ENCODE measurements around the gene TNNC2. TPM values are rescaled to one million over a fixed set of nuclear protein-coding genes. Genes with fewer than 3 reads are reported as not detected.

Gene TNNC2
- total RNA-seq, 1 experiment from 2014 or later = not detected

DNA sequence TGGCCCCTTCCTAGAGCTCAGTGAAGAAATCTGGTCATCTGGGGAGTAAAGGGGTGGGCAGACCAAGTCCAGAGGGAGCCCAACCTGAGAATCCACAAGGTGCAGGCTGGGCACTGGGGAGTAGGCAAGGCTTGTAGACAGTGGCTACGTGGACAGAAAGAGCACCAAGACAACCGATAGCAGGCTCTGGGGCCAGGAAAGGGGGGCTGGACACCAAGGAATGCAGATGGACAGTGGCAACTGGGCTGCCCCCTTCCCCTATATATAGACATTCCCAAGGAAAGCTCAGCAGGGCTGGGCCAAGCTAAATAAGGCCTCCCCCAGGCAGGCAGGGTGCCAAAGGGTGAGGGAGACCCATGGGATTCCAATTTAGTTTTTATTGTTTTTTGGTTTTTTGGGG is 1.5 kb upstream of the TNNC2 start:
- DNase-seq = no peak
- Histone ChIP-seq H3K4me2 (no peak overlapping the region), H4K20me1 (ENCODE audit: insufficient read depth) (no peaks in the 10 kb centered on the region), H3K27me3 (ENCODE audit: insufficient read depth, low read depth) (no peaks in the 10 kb centered on the region), H2AFZ (no peak overlapping the region), H3K4me3 (no peak overlapping the region), H3F3A (ENCODE audit: insufficient read depth, low read depth) (peaks cover 10% of the 10 kb centered on the region; the same call in 1 of the 2 replicates), H3K9me2 (ENCODE audit: insufficient read depth) (no peaks in the 10 kb centered on the region), H3K27ac (no peak overlapping the region), H3K79me2 (ENCODE audit: low read depth) (no peaks in the 10 kb centered on the region), H3K36me3 (ENCODE audit: low read depth) (no peaks in the 10 kb centered on the region), H3K9me3 (ENCODE audit: insufficient read depth, low read depth) (no peaks in the 10 kb centered on the region), H3K4me1 (replicated peaks; ENCODE audit: insufficient read depth) (0 out of 2 replicates have a peak, but pooled peaks cover 4% of the 10 kb centered on the region)
- TF ChIP-seq, protein P1, sequence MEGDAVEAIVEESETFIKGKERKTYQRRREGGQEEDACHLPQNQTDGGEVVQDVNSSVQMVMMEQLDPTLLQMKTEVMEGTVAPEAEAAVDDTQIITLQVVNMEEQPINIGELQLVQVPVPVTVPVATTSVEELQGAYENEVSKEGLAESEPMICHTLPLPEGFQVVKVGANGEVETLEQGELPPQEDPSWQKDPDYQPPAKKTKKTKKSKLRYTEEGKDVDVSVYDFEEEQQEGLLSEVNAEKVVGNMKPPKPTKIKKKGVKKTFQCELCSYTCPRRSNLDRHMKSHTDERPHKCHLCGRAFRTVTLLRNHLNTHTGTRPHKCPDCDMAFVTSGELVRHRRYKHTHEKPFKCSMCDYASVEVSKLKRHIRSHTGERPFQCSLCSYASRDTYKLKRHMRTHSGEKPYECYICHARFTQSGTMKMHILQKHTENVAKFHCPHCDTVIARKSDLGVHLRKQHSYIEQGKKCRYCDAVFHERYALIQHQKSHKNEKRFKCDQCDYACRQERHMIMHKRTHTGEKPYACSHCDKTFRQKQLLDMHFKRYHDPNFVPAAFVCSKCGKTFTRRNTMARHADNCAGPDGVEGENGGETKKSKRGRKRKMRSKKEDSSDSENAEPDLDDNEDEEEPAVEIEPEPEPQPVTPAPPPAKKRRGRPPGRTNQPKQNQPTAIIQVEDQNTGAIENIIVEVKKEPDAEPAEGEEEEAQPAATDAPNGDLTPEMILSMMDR (conservative IDR thresholded peaks at IDR 0.05) = no peak
- no peak for TF ChIP-seq EZH2 (IDR thresholded peaks at IDR 0.05; ENCODE audit: low read depth)
- BruUV-seq (replicated peaks) = no TSS peak
- ChIA-PET POLR2A (ENCODE audit: unreplicated experiment) (interaction anchor here (0.6 kb wide), 1 partner anchor 116 kb away, joined by 5 read pairs; no protein-coding TSS in a partner anchor), CTCF (no interaction called here)
- intact Hi-C loops (cut with micrococcal nuclease; ENCODE audit: unreplicated experiment) = no loop called here

DNA sequence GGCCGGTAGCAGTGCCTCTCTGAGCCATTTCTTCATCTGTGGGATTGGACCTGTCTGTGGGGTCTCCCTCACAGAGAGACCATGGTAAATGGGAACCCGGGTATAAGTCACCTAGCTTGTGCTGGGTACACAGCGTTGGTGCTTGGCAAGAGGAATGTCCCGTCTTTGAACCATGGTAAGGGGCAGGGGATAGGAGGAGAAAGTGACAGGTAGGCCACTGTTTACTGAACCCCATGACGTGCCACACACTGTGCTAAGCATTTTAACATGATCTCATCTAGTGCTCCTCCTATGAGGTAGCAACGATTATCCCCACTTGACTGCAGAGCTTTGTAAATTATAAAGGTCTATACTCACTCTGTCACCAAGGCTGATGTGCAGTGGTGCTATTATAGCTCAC is 600 bp upstream of the TNNC2 start:
- ChIA-PET POLR2A (ENCODE audit: unreplicated experiment) (no interaction called here), CTCF (no interaction called here)
- no TSS peak for BruUV-seq (replicated peaks)
- Histone ChIP-seq H3K9me3 (ENCODE audit: insufficient read depth, low read depth) (no peaks in the 10 kb centered on the region), H3F3A (ENCODE audit: insufficient read depth, low read depth) (peaks cover 10% of the 10 kb centered on the region; the same call in 1 of the 2 replicates), H3K4me1 (replicated peaks; ENCODE audit: insufficient read depth) (peaks cover 6% of the 10 kb centered on the region), H3K27ac (no peak overlapping the region), H4K20me1 (ENCODE audit: insufficient read depth) (no peaks in the 10 kb centered on the region), H3K79me2 (ENCODE audit: low read depth) (no peaks in the 10 kb centered on the region), H2AFZ (no peak overlapping the region), H3K9me2 (ENCODE audit: insufficient read depth) (no peaks in the 10 kb centered on the region), H3K27me3 (ENCODE audit: insufficient read depth, low read depth) (no peaks in the 10 kb centered on the region), H3K4me2 (no peak overlapping the region), H3K4me3 (no peak overlapping the region), H3K36me3 (ENCODE audit: low read depth) (no peaks in the 10 kb centered on the region)
- DNase-seq = no peak
- no peak for TF ChIP-seq EZH2 (IDR thresholded peaks at IDR 0.05; ENCODE audit: low read depth)
- intact Hi-C loops (cut with micrococcal nuclease; ENCODE audit: unreplicated experiment) = no loop called here

DNA sequence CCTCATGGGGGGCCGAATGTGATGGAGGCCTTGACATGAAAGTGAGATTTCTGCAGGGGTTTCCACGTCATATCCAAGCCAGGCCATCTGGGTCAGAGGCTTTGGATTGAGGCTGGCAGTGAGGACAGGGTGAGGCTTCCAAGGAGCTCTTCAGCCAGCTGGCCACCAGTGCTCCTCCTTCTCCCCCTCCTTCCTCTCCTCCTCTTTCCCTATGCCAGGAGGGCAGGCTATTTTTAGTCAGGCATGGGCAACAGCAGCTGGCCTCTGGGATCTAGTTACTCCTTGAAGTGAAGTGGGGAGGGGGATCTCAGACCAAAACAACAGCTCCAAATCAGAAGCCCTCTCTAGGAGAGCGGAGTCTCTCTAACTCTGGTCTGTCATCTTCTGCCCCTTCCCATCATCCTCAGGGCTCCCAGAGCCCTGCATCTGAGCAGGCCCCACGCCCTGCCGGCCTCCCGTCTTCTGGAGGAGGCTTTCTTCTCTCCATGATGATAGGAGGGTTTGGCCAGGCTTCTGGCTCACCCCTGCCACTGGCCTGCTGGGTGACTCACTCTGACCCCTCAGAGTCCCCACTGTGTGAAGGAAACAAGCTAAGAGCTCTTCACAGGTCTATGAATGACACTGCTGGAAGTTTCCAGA is 612 bp downstream of the TNNC2 start:
- Histone ChIP-seq H3K79me2 (ENCODE audit: low read depth) (no peaks in the 10 kb centered on the region), H3F3A (ENCODE audit: insufficient read depth, low read depth) (peaks cover 21% of the 10 kb centered on the region; the same call in 1 of the 2 replicates), H2AFZ (no peak overlapping the region), H3K4me3 (no peak overlapping the region), H3K27ac (no peak overlapping the region), H4K20me1 (ENCODE audit: insufficient read depth) (no peaks in the 10 kb centered on the region), H3K9me3 (ENCODE audit: insufficient read depth, low read depth) (no peaks in the 10 kb centered on the region), H3K27me3 (ENCODE audit: insufficient read depth, low read depth) (no peaks in the 10 kb centered on the region), H3K4me1 (replicated peaks; ENCODE audit: insufficient read depth) (peaks cover 16% of the 10 kb centered on the region), H3K9me2 (ENCODE audit: insufficient read depth) (no peaks in the 10 kb centered on the region), H3K36me3 (ENCODE audit: low read depth) (no peaks in the 10 kb centered on the region), H3K4me2 (no peak overlapping the region)
- CTCF ChIA-PET = no interaction called here
- DNase-seq = no peak
- TF ChIP-seq, protein P1 (conservative IDR thresholded peaks at IDR 0.05) = no peak
- TF ChIP-seq EZH2 (IDR thresholded peaks at IDR 0.05; ENCODE audit: low read depth) = no peak
- intact Hi-C loops (cut with micrococcal nuclease; ENCODE audit: unreplicated experiment) = no loop called here
- BruUV-seq (replicated peaks) = no TSS peak
- POLR2A ChIA-PET (ENCODE audit: unreplicated experiment) = interaction anchor here (0.5 to 0.7 kb wide), 2 partner anchors 40 to 41 kb away, joined by 3 to 11 read pairs; no protein-coding TSS in a partner anchor
